SHP77 treated with DMSO at 0.1 percent for 48 hours (cell line): ENCODE results near the gene ENTPD1.
"Not testable (repeated sequence)": the region's sequence is repeated elsewhere in the genome, so short reads cannot be mapped to it uniquely, and the experiment has no call there.

Experiments
- DNase-seq: peaks from one replicate; lab custom pipeline; 2025; lab: John Stamatoyannopoulos, UW

ENTPD1 gene, protein sequence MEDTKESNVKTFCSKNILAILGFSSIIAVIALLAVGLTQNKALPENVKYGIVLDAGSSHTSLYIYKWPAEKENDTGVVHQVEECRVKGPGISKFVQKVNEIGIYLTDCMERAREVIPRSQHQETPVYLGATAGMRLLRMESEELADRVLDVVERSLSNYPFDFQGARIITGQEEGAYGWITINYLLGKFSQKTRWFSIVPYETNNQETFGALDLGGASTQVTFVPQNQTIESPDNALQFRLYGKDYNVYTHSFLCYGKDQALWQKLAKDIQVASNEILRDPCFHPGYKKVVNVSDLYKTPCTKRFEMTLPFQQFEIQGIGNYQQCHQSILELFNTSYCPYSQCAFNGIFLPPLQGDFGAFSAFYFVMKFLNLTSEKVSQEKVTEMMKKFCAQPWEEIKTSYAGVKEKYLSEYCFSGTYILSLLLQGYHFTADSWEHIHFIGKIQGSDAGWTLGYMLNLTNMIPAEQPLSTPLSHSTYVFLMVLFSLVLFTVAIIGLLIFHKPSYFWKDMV

DNA sequence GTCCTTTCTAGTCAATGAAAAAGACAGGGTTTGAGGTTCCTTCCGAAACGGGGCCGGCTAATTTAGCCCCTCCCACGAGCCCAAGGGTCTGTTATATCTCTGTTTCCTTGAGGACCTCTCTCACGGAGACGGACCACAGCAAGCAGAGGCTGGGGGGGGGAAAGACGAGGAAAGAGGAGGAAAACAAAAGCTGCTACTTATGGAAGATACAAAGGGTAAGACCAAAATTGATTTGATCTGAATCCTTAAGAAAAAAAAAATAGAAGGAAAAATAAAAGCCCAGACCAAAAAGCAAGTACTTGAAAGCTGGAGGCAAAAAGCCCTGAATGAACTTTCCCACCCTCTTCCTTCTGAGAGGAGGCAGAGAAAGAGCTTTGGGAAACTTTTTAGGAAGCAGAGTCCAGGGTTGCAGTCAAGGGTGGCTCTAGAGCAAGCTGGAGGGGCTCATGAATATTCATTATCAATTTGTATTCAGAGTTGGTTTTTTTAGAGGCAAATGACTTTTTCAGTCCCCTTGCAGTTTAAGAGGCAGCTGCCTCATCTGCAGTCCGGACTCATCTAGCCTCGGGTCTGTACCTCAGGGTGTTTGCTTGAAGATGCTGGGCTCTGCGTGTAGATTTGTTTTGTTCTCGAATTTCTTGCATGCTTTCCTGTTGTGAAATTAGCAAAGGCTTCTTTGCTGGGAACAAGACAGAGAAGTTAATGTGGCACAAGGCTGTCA is at the start of gene ENTPD1:
ENTPD1 (plus strand) TSS at position 123 of the 721 bp plus-strand sequence; CDS start at position 200, 77 bp downstream.
- DNase-seq, result no peak

DNA sequence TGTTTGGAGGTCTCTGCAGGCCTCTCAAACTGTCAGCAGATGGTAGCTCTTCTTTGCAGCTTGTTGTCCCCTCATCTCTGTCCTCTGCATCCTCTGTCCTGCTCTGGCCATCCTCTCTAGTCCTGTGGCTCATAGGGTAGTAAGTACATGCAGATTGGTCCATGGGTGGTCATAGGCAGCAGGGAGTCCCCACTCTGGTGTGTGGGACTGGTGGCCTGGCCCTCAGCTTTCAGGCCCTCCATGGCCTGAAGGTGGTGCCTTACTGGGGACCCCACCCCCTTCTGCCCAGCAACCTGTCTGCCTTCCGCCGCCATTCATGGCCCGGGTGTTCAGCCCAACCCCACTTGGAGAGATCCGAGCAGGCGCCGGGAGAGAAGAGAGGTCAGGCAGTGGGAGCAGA is 49.4 kb upstream of the ENTPD1 start:
- DNase-seq, result no peak

DNA sequence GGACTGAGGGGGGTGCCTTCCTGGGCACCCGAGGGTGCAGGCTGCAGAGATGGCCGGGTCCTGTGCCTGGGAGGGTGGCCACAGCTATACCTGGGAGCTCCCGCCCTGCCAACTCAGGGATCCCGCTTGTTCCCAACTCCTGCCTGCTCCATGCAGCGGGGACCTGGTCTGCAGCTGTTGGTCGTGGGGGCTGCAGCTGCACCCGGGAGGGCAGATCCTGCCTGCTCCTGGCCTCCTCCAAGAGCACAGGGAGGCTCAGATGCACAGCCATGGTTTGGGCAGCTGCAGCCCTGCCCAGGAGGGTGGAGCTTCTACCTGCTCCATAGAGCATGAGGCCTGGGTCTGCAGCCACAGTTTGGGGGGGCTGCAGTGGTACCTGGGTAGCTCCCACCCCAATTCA is 49.0 kb upstream of the ENTPD1 start:
- no peak for DNase-seq

DNA sequence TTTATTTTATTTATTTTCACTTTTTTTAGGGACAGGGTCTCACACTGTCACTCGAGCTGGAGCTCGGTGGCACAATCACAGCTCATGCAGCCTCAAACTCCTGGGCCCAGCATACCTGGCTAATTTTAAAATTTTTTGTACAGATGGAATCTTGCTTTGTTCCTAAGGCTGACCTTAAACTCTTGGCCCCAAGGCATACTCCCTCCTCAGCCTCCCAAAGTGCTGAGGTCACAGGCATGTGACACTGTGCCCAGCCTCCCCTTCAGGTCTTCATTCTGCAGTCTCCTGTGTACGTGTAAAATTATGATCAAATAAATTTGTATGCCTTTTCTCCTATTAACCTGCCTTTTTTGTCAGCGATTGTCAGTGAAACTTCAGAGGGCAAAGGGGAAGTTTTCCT is 44.5 kb upstream of the ENTPD1 start:
- no peak for DNase-seq

DNA sequence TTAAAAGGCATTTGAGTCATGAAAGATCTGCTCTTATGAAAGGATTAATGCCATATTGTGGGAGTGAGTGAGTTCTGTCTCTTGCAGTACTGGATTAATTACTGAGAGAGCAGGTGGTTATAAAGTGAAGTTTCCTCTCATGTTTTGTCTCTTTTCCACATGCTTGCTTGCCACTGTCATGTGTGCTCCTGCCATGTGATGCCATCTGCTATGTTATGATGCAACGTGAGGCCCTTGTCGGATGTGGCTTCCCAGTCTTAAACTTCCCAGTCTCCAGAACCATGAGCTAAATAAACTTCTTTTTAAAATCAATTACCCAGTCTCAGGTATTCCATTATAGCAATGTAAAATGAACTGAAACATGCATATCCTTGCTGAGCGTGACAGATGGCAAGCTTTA is 39.5 kb upstream of the ENTPD1 start:
- no peak for DNase-seq

DNA sequence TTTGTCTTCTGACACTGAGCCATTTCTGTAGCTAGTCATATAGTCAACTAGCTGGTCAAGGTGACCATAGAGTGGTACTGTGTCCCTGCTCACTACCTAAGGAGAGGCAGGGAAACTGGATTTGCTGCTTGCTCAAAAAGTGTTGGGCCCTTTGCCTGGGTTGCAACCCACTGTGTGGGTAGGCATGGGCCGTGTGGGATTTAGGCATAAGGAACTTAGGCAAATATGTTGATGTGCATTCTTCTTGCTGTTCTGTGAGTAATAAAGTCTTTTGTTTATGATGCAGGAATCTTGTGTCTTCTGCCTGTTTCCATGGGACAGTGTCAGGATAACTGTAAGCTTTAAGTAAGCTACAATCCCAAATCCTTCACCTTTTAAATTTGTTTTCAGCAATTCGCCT is 39.1 kb upstream of the ENTPD1 start:
- no peak for DNase-seq

DNA sequence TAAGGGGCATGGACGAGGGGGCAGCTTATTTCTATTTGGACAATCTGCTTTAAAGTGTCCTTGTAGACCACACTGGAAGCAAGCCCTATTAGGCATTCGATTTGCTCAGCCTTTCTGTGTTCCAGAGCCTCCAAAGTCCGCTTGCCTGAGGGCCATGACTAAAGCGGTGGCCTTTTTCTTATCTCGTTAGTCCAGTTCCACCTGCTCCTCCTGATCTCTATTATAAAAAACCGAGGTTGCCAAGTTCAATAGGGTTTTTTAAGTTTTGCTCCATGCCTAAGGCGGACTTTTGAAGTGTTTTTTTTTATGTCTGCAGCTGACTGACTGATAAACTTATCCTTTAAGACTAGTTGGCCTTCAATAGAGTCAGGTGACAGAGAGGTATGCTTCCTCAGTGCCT is 35.2 kb upstream of the ENTPD1 start:
- DNase-seq, result not testable (repeated sequence)

DNA sequence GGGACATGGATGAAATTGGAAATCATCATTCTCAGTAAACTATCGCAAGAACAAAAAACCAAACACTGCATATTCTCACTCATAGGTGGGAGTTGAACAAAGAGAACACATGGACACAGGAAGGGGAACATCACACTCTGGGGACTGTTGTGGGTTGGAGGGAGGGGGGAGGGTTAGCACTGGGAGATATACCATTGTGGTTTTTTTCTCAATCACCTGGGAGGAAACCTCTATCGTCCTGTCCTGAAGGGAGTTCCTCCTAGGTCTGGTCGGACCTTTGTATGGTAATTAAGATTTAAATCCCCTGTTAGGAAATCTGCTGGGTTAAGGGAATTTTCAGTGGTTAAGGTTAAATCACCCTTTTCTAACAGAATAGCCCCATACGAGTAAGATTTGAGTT is 33.5 kb upstream of the ENTPD1 start:
- not testable (repeated sequence) for DNase-seq

DNA sequence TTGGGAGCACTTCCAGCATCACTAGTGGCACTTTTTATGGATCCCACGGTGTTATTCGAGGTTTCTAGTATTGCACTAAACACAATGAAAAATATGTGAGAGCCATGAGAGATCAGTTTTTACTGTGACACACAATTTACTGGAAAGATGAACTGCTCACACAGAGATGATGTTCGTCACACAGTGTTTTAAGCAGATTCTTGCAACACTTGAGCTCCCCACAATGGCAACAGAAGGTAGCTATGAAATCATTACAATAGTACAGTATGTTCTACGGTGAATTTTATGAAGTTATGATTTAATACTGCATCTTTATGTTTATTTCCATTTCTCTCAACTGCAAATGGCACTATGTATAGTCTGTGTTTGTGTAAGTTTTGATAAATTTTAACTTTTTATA is 27.4 kb upstream of the ENTPD1 start:
- DNase-seq, result no peak

DNA sequence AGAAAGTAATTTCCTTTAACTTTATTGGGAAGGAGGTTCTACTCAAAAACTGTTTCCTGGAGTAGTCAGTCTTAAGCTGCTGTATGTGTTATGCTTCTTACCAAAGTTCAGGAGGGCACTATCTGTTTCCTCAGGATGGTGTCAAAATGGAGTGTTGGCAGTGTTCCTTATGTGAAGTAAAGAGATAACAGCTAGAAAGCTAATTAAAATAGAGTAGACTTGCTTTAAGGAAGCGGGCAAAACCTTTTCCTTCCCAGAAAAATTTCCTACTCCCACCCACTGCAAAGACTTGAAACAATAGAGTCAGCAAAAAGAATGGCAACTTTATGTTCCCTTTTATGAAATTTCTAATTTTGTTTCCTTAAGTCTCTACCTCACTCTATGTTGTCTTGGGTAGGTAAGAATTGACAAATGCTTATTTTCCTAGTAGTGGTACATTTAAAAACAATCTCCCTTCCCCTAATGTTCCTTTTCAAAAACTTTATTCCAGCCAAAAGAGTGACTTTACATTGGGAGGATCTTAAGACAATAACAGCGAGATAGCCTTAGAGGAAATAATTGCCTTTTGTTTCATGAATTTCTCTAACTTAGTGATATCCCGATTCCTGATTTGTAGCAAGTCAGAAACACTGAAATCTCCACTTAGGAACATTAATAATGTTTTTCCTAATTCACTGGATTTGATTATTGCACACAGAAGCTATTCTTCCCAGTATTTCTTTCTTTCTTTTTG is 26.5 kb upstream of the ENTPD1 start:
- DNase-seq, result no peak

DNA sequence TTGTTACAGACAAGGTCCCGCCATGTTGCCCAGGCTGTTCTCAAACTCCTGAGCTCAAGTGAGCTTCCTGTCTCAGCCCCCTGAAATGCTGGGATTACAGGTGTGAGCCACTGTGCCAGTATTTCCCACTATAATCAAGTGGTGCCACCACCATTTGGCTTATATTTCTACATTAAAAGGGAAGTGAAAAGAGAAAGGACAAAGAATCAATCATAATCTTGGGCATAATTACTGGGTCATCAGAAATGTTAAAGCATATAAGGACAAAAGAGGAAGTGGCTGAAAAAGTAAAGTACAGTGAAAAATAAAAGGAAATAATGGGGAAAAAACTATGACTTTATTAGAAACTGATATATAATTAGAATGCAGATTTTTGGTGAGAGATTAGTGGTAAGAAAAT is 25.7 kb upstream of the ENTPD1 start:
- DNase-seq, result no peak

DNA sequence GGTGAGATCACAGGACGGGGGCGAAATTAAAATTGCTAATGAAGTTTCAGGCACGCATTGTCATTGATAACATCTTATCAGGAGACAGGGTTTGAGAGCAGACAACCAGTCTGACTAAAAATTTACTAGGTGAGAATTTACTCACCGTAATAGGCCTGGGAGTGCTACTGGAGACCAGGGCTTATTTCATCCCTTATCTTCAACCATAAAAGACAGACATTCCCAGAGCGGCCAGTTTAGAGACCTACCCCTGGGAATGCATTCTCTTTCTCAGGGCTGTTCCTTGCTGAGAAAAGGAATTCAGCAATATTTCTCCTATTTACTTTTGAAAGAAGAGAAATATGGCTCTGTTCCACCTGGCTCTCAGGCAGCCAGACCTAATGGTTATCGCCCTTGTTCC is 23.1 kb upstream of the ENTPD1 start:
- DNase-seq, result not testable (repeated sequence)

DNA sequence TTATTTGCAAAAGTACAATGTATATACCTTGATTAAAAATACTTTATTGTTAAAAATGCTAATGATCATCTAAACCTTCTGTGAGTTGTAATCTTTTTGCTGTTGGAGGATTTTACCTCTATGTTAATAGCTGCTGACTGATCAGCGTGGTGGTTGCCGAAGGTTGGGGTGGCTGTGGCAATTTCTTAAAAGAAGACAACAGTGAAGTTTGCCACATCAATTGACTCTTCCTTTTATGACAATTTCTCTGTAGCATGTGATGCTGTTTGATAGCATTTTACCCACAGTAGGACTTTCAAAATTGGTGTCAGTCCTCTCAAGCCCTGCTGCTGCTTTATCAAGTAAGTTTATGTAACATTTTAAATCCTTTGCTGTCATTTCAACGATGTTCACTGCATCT is 16.9 kb upstream of the ENTPD1 start:
- DNase-seq, result no peak

DNA sequence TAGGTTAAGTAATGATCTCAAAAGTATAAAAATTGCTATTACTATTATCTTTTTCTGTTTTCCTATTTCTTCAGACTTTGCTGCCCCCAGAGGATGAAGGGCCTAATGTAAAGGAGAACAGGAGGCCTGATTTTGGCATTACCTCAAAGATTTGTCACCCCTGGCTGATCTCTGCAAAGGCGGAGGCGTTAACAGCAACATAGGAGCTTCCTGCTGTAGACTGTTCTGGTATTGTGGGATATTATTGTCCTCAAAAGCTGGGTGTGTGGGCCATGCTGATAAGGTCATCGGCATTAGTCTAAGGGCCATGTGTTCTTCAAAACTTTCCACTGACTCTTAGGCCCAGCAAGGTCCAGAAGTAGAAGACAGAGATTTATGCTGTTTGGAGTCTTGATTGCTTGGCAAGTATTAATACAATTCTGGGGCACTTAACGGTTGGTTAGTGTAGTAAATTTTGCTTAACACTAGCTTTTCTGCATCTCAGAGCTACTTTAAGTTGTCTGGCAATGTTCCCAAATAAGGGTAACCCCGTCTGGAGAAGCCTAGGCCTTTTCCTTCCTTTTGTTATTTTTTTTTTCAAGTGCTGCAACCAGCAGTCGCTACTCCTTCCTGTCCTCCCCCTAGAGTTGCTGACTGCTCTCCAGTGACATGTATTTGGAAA is 14.0 kb upstream of the ENTPD1 start:
- DNase-seq, result peak; percentile 77

DNA sequence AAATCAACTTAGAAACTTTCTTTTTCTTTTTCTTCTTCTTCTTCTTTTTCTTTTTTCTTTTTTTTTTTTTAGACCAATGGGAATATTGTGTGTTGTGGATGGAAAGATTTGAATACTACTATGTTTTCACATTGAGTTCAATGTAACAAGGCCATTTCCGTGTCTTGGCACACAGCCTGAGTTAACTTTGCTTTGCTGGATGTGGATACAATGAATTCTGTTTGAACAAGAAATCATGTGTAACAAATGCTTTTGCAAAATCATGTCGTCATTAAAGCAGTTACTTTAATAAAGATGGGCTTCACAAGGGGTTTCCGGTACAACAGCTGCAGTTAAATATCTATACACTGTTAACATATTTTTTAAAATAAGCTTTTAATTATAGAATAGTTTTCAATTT is 13.5 kb upstream of the ENTPD1 start:
- DNase-seq, result peak; percentile 77

DNA sequence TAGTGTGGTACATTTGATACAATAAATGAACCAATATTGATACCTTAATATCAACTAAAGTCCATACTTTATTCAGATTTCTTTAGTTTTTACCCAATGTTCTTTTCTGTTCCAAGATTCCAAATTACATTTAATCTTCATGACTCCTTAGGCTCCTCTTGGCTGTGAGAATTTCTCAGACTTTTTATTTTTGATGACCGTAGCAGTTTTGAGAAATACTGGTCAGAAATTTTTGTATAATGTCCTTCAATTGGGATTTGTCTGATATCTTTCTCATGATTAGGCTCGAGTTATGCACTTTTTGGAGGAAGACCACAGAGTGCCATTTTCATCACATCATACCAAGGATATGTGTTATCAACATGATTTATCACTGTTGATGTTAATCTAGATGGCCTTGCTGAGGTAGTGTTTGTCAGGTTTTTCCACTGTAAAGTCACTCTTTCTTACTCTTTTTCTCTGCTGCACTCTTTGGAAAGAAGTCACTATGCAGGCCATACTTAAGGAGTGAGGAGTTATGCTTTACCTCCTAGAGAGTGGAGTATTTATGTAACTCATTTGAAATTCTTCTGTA is 12.9 kb upstream of the ENTPD1 start:
- no peak for DNase-seq

DNA sequence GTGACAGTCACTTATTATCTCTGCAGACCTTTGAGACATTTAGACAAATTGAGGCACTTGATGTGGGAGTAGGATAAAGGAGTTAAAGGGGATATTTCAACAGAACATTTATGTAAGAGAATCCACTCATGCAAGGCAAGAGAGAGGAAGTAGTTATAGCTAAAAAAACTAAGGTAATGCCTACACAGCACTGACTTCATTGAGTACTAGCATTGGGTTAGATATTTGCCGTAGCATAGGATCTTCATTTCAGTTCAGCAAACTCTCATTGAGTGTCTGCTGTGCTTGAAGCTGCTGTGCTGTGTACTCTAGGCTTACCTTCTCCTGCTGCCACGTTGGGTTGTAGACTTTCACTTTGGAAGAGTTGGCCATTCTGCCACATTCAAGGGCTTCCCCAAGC is 10.5 kb upstream of the ENTPD1 start:
- no peak for DNase-seq

DNA sequence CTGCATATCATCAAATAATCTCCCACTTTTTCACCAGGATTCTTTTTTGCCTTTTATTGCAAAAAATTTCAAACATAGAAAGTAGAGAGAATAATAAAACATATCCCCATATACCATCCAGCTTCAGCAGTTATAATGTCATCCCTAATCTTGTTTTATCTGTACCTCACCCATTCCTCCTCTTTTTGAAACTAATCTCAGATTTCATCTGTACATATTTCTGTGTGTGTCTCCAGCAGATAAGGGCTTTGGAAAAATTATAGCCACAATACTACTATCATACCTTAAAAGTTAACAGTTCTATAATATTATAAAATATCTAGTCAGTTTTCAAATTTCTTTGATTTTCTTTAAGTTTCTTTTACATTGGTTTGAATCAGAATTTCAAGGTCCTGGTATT is 7.6 kb upstream of the ENTPD1 start:
- no peak for DNase-seq

DNA sequence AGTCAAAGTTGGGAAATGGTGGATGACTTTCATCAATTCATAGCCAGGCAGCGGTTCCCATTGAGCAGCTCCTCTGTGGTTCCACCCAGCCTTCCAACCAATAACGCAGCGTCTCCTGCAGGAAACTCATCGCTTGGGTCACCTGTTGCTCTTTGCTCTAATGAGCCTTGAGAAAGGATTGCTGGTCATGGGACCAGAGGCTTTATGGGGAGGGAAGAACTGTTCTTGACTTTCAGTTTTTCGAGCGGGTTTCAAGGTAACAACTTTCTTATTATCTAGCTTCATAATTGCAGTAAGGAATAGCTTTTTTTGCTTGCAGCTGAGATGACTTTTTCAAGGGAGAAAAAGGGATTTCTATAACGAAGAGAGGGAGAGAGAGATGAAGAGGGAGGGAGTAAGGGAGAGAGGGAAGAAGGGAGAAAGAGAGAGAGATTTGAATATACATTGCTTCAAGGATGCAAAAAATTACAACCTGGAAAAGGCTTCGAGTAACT is 405 bp upstream of the ENTPD1 start:
- DNase-seq, result no peak

DNA sequence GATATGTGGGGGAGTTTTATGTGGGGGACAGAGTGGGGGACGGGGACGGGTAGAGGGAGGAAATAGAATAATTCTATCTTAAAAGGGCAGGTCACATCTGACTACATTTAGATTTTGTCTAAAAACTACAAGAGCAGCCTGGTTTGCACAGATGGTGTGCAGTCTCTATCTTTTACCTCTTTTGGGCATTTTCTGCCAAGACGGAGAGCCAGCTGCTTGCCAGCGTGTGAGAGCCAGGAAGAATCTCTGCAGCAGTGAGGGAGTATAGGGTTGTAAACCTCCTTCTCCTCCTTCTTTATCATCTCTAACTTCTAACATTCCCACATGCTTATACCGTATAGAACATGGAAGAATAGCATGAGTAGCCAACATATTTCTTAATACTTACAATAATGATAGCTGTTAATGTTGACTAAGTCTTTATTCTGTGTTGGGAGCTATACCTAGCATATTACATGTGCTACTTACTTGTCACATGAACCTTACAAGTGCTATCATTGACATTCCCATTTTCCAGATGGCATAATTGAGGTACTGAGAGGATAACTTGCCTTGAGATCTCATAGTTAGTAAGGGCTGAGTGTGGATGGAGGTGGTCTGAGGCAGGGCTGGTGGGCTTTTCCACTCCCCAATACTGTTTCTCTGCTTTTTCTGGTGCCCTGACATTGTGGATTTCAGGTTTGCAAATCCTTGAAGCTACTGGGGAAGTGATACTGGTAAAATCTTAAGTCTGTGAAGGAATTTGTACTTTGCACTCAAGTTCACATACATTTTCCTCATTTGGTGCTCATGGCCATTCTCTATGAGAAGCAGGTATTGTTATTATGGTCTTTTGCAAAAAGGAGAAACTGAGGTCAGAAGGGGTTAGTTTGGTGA is 1.1 kb downstream of the ENTPD1 start:
- DNase-seq, result no peak
